Keratinocyte (primary cell): ENCODE results near the gene BBS1.

Source experiments
- EZH2 ChIP-seq: IDR thresholded peaks from one replicate; pipeline ENCODE4 v1.6.1; 2012; ENCODE audit warnings: inconsistent platforms, mild to moderate bottlenecking, low read length, moderate library complexity
- TF ChIP-seq, protein P1 (sequence below), 3 experiments: IDR thresholded peaks in 1 of 3; conservative IDR thresholded peaks in 1 of 3; optimal IDR thresholded peaks in 1 of 3; 2 replicates in 2 of 3; 3 replicates in 1 of 3; pipeline versions ENCODE3 to v1.5.1; 2011; ENCODE audit warnings: low read length in 3 of 3, mild to moderate bottlenecking in 3 of 3, moderate library complexity in 2 of 3, control low read depth in 1 of 3, inconsistent platforms in 1 of 3; ENCODE audit not compliant: insufficient read depth in 2 of 3; ENCODE audit errors: extremely low read depth in 1 of 3

DNA sequence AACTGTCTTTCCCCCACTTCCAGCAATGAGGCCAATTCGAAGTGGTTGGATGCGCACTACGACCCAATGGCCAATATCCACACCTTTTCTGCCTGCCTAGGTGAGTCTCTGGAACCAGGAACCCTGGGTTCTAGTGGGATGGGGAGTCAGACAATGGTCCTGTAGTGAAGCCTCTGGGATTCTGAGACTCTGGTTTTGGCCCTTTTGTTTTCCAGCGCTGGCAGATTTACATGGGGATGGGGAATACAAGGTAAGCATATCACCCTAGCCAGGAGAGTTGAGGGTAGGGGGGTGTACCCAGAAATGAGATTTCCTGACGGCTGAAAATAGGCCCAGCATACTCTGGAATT is 530 bp downstream of the BBS1 start:
- TF ChIP-seq, protein P1, sequence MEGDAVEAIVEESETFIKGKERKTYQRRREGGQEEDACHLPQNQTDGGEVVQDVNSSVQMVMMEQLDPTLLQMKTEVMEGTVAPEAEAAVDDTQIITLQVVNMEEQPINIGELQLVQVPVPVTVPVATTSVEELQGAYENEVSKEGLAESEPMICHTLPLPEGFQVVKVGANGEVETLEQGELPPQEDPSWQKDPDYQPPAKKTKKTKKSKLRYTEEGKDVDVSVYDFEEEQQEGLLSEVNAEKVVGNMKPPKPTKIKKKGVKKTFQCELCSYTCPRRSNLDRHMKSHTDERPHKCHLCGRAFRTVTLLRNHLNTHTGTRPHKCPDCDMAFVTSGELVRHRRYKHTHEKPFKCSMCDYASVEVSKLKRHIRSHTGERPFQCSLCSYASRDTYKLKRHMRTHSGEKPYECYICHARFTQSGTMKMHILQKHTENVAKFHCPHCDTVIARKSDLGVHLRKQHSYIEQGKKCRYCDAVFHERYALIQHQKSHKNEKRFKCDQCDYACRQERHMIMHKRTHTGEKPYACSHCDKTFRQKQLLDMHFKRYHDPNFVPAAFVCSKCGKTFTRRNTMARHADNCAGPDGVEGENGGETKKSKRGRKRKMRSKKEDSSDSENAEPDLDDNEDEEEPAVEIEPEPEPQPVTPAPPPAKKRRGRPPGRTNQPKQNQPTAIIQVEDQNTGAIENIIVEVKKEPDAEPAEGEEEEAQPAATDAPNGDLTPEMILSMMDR (optimal IDR thresholded peaks at IDR 0.05 in 1 of 3, IDR thresholded peaks at IDR 0.05 in 1 of 3, conservative IDR thresholded peaks at IDR 0.05 in 1 of 3; ENCODE audit: extremely low read depth in 1 of 3, insufficient read depth in 2 of 3, low read length in 3 of 3), result no peak
- TF ChIP-seq EZH2, result no peak
